DMS79 (cell line): ENCODE results near the gene COPA.
A peak's percentile ranks its signal among the peaks of the same experiment; 100 is the strongest.

Experiments
- DNase-seq: peaks from one replicate; lab custom pipeline; 2025; lab: John Stamatoyannopoulos, UW

Gene COPA

DNA sequence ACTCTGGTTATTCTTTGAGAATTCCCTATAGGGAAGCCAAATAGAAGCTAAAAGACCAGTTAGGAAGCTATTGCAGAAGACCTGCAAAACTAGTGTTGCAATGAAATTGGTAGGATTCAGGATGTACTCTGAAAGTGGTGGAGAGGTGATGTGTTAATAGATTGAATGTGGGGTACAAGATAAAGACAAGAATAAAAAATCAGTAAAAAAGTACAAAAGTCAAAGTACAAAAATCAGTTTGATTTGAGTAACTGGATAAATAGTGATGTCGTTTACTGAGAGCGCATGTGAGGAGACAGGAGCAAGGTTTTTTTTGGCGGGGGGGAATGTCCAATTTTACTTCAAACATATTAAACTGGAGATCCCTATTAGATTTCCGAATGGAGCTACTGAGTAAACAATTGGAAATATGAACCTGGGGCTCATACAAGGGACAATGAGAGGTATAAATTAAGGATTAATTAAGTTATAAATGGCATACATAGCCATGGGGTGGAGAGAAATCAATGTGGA, 78.2 kb downstream of the COPA start:
- DNase-seq: no peak

GRCh38 chr1:160261893-160262794, 80.9 kb downstream of the COPA start, which contains the start of gene DCAF8:
DCAF8 (minus strand) TSS chr1:160262549; CDS start chr1:160244008, 18,541 bp downstream.
- DNase-seq: peak; percentile 93

DNA sequence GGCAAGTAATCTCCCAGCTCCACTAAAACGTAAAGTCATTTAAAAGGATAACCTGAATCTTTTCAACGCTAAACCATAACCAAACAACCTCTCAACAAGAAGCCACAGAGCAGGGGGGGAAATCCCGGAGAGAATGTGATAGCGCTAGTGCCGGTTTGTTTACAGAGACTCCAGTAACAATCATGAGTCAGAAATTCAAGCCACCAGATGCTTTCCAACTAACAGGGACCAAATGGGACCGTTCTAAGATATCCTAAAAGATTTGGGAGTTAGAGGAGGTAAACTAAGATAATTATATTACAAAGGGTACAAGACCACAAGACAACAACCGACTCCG, 81.5 kb downstream of the COPA start:
- peak; percentile 28 for DNase-seq

DNA sequence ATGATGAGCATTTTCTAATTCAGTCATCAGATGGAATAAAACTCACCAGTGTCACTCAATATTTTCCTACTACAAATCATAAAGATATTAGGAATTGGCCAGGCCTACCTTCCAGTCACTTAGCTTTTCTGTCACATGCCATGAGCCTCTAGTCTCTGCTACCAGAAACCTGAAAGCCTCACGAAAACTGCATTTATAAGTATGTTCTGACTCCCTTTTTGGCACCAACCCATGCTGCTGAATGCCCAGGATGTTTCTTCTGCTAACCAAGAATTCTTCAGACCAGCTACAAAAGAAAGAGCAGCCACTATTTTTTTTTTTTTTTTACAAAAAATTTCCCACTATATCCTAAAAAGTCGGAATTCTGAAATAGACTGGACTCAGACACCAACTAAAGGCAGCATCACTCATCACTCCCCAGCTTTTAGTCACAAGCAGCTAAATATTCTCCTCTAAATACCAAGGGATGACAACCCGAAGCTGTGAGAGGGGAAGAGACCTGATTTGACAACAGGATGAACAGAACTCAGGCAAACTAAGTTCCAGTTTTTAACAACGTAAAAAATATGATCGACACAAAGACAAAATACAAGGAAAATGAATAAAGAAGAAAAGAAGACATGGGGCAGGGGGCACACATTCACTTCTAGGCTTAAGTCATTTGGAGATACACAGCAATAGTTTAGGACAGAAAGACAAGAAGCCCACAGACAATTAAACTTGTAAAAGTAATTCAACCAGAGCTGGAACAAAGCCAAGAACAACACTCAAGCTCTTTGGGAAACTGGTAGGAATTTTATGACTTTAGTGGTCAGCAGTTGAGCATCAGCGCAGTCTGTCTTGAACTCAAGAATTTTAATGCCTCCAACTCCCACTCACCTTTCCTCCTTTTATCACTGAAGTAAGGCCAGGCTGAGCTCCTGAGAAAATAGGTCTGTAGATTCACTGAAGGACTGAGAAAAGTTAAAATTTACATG, 82.4 kb downstream of the COPA start:
- DNase-seq: peak; percentile 60

- no peak for DNase-seq
Observed at GRCh38 chr1:160258177-160258798, 84.8 kb downstream of the COPA start.

DNA sequence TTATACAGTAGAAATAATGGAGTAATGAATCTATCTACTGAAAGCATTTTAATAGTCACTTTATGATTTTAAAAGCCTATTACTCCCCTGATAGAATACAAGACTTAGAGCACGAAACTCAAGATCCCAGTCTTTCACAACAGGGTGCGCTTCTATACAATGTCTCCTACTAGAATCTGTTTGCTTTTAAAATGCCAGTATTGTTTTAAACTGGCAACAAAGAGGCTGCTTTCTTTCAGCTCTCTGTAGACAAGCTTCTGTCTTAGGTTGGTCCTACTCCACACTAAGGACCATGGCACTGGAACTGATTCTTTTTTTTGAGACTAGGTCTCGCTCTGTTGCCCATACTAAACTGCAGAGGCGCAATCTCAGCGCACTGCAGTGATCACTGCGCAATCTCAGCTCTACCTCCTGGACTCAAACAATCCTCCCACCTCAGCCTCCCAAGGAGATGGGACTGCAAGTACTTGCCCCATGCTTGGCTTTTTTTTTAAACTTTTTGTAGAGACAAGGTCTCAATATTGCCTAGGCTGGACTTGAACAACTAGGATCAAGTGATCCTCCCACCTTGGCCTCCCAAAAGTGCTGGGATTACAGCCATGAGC, 85.5 kb downstream of the COPA start:
- DNase-seq: no peak

- peak; percentile 52 for DNase-seq
Observed at GRCh38 chr1:160256396-160257046, 86.5 kb downstream of the COPA start.

- no peak for DNase-seq
Observed at GRCh38 chr1:160255781-160256300, 87.2 kb downstream of the COPA start.

DNA sequence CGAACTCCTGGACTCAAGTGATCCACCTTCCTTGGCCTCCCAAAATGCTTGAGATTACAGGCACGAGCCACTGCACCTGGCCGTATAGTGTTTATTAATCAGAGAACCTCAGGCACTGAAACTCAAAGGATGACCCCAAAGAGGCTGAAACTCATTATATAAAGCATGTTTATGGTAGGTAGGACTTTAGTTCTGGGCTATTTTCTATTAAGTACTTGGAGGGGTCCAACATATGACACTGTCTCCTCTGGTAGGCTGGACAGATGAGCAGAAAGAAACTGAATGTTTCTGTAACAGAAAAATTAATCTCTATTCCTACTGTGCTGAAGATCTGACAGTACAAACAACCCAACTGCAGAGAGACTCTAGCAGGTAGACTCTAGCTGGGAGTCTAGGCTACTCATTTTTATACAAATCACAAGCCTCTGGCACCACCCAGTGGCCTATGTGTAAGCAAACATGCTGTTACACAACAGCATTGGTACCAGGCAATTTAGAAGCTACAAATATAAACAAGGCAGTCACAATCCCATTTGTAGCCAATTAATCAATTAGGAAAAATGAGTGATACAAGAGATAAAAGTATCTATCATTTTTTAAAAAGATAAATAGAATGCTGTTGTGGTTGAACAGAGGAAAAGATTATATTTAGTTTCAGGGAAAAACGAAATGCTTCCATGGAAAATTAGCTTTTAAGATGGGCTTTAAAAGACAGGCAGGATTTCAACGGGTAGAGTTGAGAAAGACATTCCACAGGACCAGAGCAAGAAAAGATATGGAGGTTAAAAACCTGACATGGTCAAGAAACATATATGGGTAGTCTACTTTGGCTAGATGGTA, 91.1 kb downstream of the COPA start:
- DNase-seq: peak; percentile 55

DNA sequence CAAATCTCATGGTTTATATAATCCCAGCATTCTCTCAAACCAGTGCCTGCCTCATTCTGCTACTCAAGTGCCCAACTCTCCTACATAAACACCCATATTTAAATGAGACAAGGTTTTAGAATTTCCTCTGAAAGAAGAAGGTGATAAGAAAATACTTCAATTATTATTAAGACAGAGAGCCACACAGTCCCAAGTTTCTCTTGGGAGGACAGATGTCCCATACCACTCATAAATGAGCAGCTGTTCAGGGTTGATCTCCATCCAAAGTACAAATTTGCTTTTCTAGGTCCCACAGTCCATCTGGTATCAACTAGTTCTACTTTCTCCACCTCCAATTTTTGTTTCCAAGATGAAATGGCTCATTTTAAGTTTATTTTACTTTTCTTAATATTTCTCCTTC, 92.0 kb downstream of the COPA start:
- no peak for DNase-seq

DNA sequence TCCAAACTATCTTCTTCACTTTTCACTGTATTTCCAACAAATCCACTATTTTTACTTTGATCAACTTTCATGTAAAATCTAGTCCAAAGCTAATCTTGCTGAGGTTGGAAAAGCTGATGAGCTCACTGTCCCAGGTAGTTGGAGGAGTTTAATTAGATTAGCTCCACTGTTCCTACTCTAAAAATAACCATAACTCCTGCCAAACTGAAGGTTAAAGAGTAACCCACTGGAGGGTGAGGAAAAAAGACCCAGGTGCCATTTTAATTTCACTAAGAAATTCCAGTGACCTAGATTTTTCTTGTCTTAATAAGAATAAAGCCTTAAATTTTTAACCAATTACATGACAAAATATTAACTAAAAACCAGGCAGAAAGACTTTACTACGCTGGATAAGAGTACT, 96.0 kb downstream of the COPA start:
- DNase-seq: no peak

- no peak for DNase-seq
Observed at GRCh38 chr1:160245434-160245833, 97.6 kb downstream of the COPA start.

GRCh38 chr1:160244209-160244608, 98.8 kb downstream of the COPA start:
- no peak for DNase-seq

GRCh38 chr1:160243767-160244166, 99.3 kb downstream of the COPA start:
- DNase-seq: no peak

GRCh38 chr1:160239582-160240299, 103.3 kb downstream of the COPA start:
- no peak for DNase-seq
